Suprapubic skin (tissue), 4 donors: ENCODE results near the gene ABLIM2. TPM values are rescaled to one million over a fixed set of nuclear protein-coding genes. Genes with fewer than 3 reads are reported as not detected.

ENCODE experiments used
- DNase-seq, 2 donors: peaks; one replicate each; pipeline ENCODE4 v3.0.0-alpha.2; 2019; ENCODE audit warnings: low spot score in 2 of 2
- H3K27ac ChIP-seq: fragments of 200-600 bp; sonication (generic); one replicate; pipeline ENCODE4 v1.5.1; 2019
- H3K27me3 ChIP-seq: fragments of 200-600 bp; sonication (generic); one replicate; pipeline ENCODE4 v1.5.1; 2019
- H3K36me3 ChIP-seq: fragments of 200-600 bp; sonication (generic); one replicate; pipeline ENCODE4 v1.5.1; 2019
- H3K4me1 ChIP-seq: fragments of 200-600 bp; sonication (generic); one replicate; pipeline ENCODE4 v1.5.1; 2019
- H3K4me3 ChIP-seq: fragments of 200-600 bp; sonication (generic); one replicate; pipeline ENCODE4 v1.5.1; 2019; ENCODE audit warnings: mild to moderate bottlenecking
- H3K9me3 ChIP-seq: fragments of 200-600 bp; sonication (generic); one replicate; pipeline ENCODE4 v1.5.1; 2019
- CTCF ChIP-seq, 2 donors: fragments of 200-600 bp in 1 of 2; fragments of 450-650 bp in 1 of 2; sonication (generic) in 1 of 2; IDR thresholded peaks; one replicate each; pipeline ENCODE4 v1.5.1; 2016 to 2019; ENCODE audit warnings: antibody characterized with exemption in 2 of 2, mild to moderate bottlenecking in 1 of 2, moderate library complexity in 1 of 2
- EP300 ChIP-seq: sonication (generic); formaldehyde crosslinking; IDR thresholded peaks from one replicate; pipeline ENCODE4 v1.6.1; 2017; ENCODE audit warnings: antibody characterized with exemption
- POLR2A ChIP-seq, 2 donors: fragments of 450-650 bp; IDR thresholded peaks; one replicate each; pipeline ENCODE4 v1.6.1; 2017; ENCODE audit warnings: antibody characterized with exemption in 2 of 2, mild to moderate bottlenecking in 2 of 2, moderate library complexity in 2 of 2
- POLR2AphosphoS5 ChIP-seq, 3 donors: sonication (generic); formaldehyde crosslinking; IDR thresholded peaks; one replicate each; pipeline ENCODE4 v1.6.1; 2017; ENCODE audit warnings: antibody characterized with exemption in 3 of 3
- WGBS: methylation state at CpG from one replicate; pipeline ENCODE4 v1.1.5; 2018; 5-methylcytosine and 5-hydroxymethylcytosine counted together
- total RNA-seq, 4 donors: library from RNA; depleted of rRNA; stranded (reverse); fragments of >200 nt; gene quantifications; one replicate each; pipeline ENCODE4 v1.1.0, GENCODE V29; 2016

Gene ABLIM2
- total RNA-seq, 4 donors from 2014 or later, result 11.2 to 16.9 (median 13.3) TPM

DNA sequence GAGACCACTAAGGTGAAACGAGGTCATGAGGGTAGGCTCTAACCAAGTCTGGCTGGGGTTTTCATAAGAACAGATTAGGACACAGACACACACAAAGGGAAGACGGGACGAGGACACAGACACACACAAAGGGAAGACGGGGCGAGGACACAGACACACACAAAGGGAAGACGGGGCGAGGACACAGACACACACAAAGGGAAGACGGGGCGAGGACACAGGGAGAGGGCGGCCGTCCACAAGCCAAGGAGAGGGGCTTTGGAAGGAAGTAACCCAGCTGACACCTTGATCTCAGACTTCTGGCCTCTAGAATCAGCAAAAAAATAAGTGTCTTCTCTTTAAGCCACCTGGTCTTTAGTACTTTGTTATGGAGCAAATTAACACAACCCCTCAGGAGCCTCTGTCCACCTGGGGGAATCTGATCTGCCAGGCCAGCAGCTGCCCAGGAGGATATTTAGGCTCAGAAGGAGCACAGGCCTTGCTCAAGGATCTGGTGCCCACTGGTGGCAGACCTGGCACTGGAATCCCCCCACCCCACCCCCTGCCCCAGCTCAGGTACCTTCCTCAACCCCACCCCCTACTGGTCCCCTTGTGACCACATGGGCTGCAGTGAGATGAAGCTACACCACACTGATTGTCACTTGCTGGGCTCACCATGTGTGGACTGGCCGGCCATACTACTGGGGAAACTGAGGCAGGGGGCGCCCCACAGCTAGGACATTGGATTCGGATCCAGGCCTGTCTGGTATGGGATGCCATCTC lies 2.8 kb downstream of the ABLIM2 start:
- peaks cover 4% of the 10 kb centered on the region for H3K27me3 ChIP-seq
- 91% methylated on average over 13 of the region's 14 CpGs for WGBS
- H3K36me3 ChIP-seq, result no peaks in the 10 kb centered on the region
- no peaks in the 10 kb centered on the region for H3K9me3 ChIP-seq
- H3K4me3 ChIP-seq, result no peak overlapping the region
- DNase-seq, result no peak
- TF ChIP-seq POLR2AphosphoS5 (IDR thresholded peaks at IDR 0.05), result no peak
- TF ChIP-seq EP300, result no peak
- TF ChIP-seq POLR2A (IDR thresholded peaks at IDR 0.05), result no peak
- no peak for TF ChIP-seq CTCF (IDR thresholded peaks at IDR 0.05)
- peaks cover 25% of the 10 kb centered on the region for H3K4me1 ChIP-seq
- no peak overlapping the region for H3K27ac ChIP-seq

- TF ChIP-seq CTCF (IDR thresholded peaks at IDR 0.05) (no peak), POLR2AphosphoS5 (IDR thresholded peaks at IDR 0.05) (no peak), EP300 (no peak), POLR2A (IDR thresholded peaks at IDR 0.05) (no peak)
- peaks cover 4% of the 10 kb centered on the region for H3K27me3 ChIP-seq
- no peak overlapping the region for H3K4me3 ChIP-seq
- no peak for DNase-seq
- H3K4me1 ChIP-seq, result peaks cover 20% of the 10 kb centered on the region
- no peak overlapping the region for H3K27ac ChIP-seq
- WGBS, result 78% methylated on average over 6 of the region's 6 CpGs
- no peaks in the 10 kb centered on the region for H3K9me3 ChIP-seq
- H3K36me3 ChIP-seq, result no peaks in the 10 kb centered on the region
These were observed 3.6 kb downstream of the ABLIM2 start for GRCh38 chr4:8155048-8155447.

DNA sequence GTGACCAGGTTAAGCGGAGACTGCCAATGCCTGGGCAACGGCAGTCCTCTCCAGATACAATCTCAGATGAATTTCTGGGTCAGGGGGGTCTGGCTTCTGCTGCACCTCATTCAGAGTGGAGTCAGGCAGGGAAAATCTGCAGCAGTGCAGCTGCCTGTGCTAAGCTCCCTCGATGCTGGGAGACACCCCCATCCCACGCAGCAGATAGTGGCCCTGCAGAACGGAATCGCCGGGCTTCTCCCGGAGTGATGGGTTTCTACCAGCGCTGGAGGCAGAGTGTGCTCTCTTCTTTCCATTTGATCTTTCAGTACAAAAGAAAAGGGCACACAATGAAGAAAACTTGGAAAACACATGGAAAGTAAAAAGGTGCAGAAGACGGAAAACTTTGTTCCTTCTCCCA lies 5.2 kb downstream of the ABLIM2 start:
- H3K4me1 ChIP-seq, result peaks cover 11% of the 10 kb centered on the region
- peaks cover 4% of the 10 kb centered on the region for H3K27me3 ChIP-seq
- H3K4me3 ChIP-seq, result no peak overlapping the region
- no peak for DNase-seq
- 78% methylated on average over 10 of the region's 10 CpGs for WGBS
- H3K9me3 ChIP-seq, result no peaks in the 10 kb centered on the region
- TF ChIP-seq CTCF (IDR thresholded peaks at IDR 0.05), result no peak
- no peak for TF ChIP-seq EP300
- TF ChIP-seq POLR2AphosphoS5 (IDR thresholded peaks at IDR 0.05), result no peak
- TF ChIP-seq POLR2A (IDR thresholded peaks at IDR 0.05), result no peak
- no peak overlapping the region for H3K27ac ChIP-seq
- H3K36me3 ChIP-seq, result no peaks in the 10 kb centered on the region

- no peaks in the 10 kb centered on the region for H3K36me3 ChIP-seq
- no peak overlapping the region for H3K4me3 ChIP-seq
- no peak for DNase-seq
- H3K9me3 ChIP-seq, result no peaks in the 10 kb centered on the region
- H3K27me3 ChIP-seq, result peaks cover 2% of the 10 kb centered on the region
- WGBS, result 71% methylated on average over 6 of the region's 6 CpGs
- TF ChIP-seq POLR2A (IDR thresholded peaks at IDR 0.05) (no peak), CTCF (IDR thresholded peaks at IDR 0.05) (no peak), EP300 (no peak), POLR2AphosphoS5 (IDR thresholded peaks at IDR 0.05) (no peak)
- H3K27ac ChIP-seq, result no peak overlapping the region
- H3K4me1 ChIP-seq, result peaks cover 6% of the 10 kb centered on the region
These were observed 5.8 kb downstream of the ABLIM2 start for GRCh38 chr4:8152865-8153257.

DNA sequence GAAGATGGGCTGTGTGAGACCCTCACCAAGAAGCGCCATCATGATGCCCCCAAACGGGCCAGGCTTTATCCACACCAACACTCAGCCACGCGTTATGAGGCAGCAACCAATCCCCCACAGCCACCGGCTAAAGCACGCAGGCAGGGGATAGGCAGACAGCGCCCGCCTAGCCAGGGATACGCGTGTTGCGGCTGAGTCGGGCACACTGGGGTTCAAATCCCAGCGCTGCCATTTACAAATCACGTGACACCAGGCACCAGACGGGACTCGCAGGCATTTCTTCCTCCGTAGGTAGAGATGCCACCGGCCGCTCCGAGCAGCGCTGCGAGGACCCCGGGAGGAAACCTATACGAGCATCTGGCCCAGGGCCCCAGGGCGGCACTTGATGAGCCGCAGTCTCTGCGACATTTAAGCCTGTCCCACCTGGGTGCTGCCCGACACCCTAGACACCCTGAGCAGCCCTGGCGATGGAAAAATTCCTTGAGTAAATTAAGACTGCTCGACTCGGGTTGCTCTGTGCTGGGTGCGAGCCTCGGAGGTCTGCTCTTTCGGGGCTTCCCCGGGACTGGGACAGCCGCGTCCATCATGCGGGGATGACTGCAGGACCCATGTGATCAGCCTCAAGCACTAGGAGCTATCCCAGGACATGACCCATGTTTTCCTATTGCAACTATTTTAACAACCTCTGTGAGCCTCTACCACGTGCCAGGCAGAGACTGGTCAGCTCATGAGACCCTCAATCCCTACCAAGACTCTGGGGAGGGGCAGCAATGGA lies 6.3 kb downstream of the ABLIM2 start:
- no peak for TF ChIP-seq EP300
- TF ChIP-seq POLR2AphosphoS5 (IDR thresholded peaks at IDR 0.05), result no peak
- TF ChIP-seq POLR2A (IDR thresholded peaks at IDR 0.05), result no peak
- TF ChIP-seq CTCF (IDR thresholded peaks at IDR 0.05), result no peak
- Histone ChIP-seq H3K4me3 (no peak overlapping the region), H3K9me3 (no peaks in the 10 kb centered on the region), H3K27me3 (peaks cover 3% of the 10 kb centered on the region), H3K36me3 (no peaks in the 10 kb centered on the region), H3K27ac (no peak overlapping the region), H3K4me1 (peaks cover under 1% of the 10 kb centered on the region)
- WGBS, result 81% methylated on average over 34 of the region's 39 CpGs
- no peak for DNase-seq
